ENCODE results near the gene FUBP3.

DNA sequence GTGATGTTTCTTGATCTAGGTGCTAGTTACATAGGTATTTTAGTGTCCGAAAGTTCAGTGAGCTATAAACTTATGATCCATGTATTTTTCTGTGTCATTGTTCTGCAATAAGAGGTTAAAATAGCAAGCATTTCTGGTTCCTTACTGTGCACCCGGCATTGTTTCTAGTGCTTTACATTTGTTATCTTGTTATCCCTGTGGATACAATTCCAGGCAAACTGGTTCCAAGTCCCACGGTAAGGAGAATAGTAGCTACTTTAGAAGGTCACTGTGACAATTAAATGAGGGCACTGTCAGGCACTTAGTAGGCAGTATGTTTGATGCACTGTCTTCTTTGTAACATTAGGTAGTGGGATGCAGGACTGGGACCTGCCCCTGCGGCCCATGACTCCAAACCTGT, 9.0 kb downstream of the FUBP3 start:
- TF ChIP-seq CTCF (IDR thresholded peaks at IDR 0.05) = no peak
- TF ChIP-seq EP300 (IDR thresholded peaks at IDR 0.05) = no peak

All from gastroesophageal sphincter (tissue), 3 donors.